HepG2 (cell line): Measurements from ENCODE around the gene OR52A1.

Experiments used
- CTCF ChIP-seq: sonication (generic); formaldehyde crosslinking; IDR thresholded peaks from 2 replicates; pipeline ENCODE4 v1.5.0; 2020; ENCODE audit warnings: mild to moderate bottlenecking, missing genetic modification reagents, moderate library complexity
- FOSL1 ChIP-seq: sonication (generic); formaldehyde crosslinking; IDR thresholded peaks from 2 replicates; pipeline ENCODE4 v1.9.0; 2021; ENCODE audit warnings: missing genetic modification reagents, borderline replicate concordance
- GABPA ChIP-seq, 2 experiments: IDR thresholded peaks; 2 replicates each; pipeline ENCODE4 v1.6.1; 2011 to 2016; ENCODE audit warnings: low read depth in 2 of 2, low read length in 1 of 2, missing biosample characterization in 1 of 2, missing genetic modification characterization in 1 of 2
- HMG20B ChIP-seq: conservative IDR thresholded peaks from 2 replicates; pipeline ENCODE4 v1.6.1; 2016; ENCODE audit warnings: missing genetic modification reagents, missing compliant biosample characterization
- MIER3 ChIP-seq: IDR thresholded peaks from 2 replicates; pipeline ENCODE4 v1.6.1; 2016; ENCODE audit warnings: missing compliant biosample characterization, borderline replicate concordance
- MYC ChIP-seq: sonication (generic); formaldehyde crosslinking; IDR thresholded peaks from 2 replicates; pipeline ENCODE4 v1.9.0; 2021; ENCODE audit warnings: missing genetic modification reagents, borderline replicate concordance
- POLR2AphosphoS5 ChIP-seq: IDR thresholded peaks from 2 replicates; pipeline ENCODE4 v1.6.1; 2012; ENCODE audit warnings: low read depth, low read length
- REPIN1 ChIP-seq: sonication (generic); formaldehyde crosslinking; IDR thresholded peaks from 2 replicates; pipeline ENCODE4 v1.8.0; 2022; ENCODE audit warnings: missing genetic modification reagents, low read depth, mild to moderate bottlenecking, borderline replicate concordance
- ZNF615 ChIP-seq: sonication (generic); formaldehyde crosslinking; IDR thresholded peaks from 2 replicates; pipeline ENCODE4 v1.5.0; 2020; ENCODE audit warnings: mild to moderate bottlenecking, missing genetic modification reagents, borderline replicate concordance
- ZNF660 ChIP-seq: sonication (generic); formaldehyde crosslinking; IDR thresholded peaks from 2 replicates; pipeline ENCODE4 v1.5.1; 2020; ENCODE audit warnings: mild to moderate bottlenecking, low read depth, missing genetic modification reagents, borderline replicate concordance
- ZSCAN22 ChIP-seq: sonication (generic); formaldehyde crosslinking; IDR thresholded peaks from 2 replicates; pipeline ENCODE4 v1.4.0; 2020; ENCODE audit warnings: mild to moderate bottlenecking, missing genetic modification reagents
- TF ChIP-seq, protein P1 (sequence below): IDR thresholded peaks from 2 replicates; pipeline ENCODE4 v1.6.1; 2012; ENCODE audit warnings: inconsistent platforms

- TF ChIP-seq ZNF615 (CRISPR knock-in tag) (no peak), CTCF (CRISPR knock-in tag) (no peak), GABPA (IDR thresholded peaks at IDR 0.05; ENCODE audit: low read depth, low read length) (no peak), GABPA (CRISPR knock-in tag; IDR thresholded peaks at IDR 0.05; ENCODE audit: low read depth) (no peak), POLR2AphosphoS5 (no peak), MYC (CRISPR knock-in tag) (no peak), MIER3 (CRISPR knock-in tag) (no peak), ZSCAN22 (CRISPR knock-in tag) (no peak), FOSL1 (no peak), ZNF660 (CRISPR knock-in tag) (no peak), REPIN1 (CRISPR knock-in tag) (no peak), HMG20B (CRISPR knock-in tag) (no peak)
- TF ChIP-seq, protein P1, sequence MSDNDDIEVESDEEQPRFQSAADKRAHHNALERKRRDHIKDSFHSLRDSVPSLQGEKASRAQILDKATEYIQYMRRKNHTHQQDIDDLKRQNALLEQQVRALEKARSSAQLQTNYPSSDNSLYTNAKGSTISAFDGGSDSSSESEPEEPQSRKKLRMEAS: no peak
Measured at GRCh38 chr11:5198285-5198684, 43.7 kb upstream of the OR52A1 start.
